ENCODE measurements around the gene ZNF638.

Gene ZNF638

DNA sequence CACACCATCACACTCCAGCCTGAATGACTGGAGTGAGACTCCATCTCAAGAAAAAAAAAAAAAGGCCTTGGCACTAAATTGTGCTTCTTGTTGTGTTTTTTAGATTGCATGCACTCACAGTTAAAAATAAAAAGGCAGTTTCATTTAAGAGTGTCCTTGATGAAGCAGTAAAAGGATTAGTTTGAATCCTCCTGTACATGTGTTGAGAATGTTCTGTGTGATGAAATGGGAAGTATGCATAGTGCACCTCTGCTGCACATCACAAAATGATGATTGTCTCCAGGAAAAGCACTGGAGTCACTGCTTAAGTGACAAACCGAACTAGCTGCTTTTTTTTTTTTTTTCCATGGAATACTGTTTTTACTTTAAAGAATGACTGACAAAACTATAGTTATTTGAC is 144.9 kb downstream of the ZNF638 start:
- peaks cover 8% of the 10 kb centered on the region for H3K4me1 ChIP-seq (ENCODE audit: control insufficient read depth, low read depth, low read length)
- H3K9ac ChIP-seq (ENCODE audit: low read length): no peak overlapping the region
- H3K36me3 ChIP-seq (ENCODE audit: control insufficient read depth, low read depth, low read length): no peaks in the 10 kb centered on the region
- H3K27me3 ChIP-seq (ENCODE audit: control insufficient read depth, insufficient read depth, low read length): no peaks in the 10 kb centered on the region
- H3K27ac ChIP-seq (ENCODE audit: low read length): no peak overlapping the region
- H3K4me3 ChIP-seq (ENCODE audit: low read length): no peak overlapping the region
- H3K9me3 ChIP-seq (ENCODE audit: control insufficient read depth, low read depth, low read length): no peaks in the 10 kb centered on the region

DNA sequence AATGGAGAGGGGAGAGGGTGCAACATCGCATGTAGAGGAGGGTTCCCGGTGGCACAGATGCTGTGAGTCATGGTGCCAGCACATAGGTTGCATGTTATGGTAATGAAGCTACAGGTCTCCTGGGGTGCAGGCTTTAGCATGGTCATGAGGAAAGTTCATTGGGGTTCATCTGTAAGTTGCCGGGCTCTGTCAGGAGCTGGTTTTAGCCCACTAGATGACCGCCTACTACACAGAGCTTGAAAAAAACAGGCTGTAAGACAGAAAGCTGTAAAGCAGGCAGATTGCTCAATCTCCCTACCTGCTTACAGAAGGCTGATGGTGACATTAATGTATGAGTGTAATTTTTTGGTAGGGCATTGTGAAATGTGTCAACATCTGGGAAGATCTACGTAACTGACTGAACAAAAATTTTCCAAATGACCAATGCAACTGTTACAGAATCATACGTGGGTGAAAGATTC is 145.7 kb downstream of the ZNF638 start:
- Histone ChIP-seq H3K36me3 (ENCODE audit: control insufficient read depth, low read depth, low read length) (no peaks in the 10 kb centered on the region), H3K27me3 (ENCODE audit: control insufficient read depth, insufficient read depth, low read length) (no peaks in the 10 kb centered on the region), H3K9me3 (ENCODE audit: control insufficient read depth, low read depth, low read length) (no peaks in the 10 kb centered on the region), H3K9ac (ENCODE audit: low read length) (no peak overlapping the region), H3K4me1 (ENCODE audit: control insufficient read depth, low read depth, low read length) (peaks cover 13% of the 10 kb centered on the region), H3K27ac (ENCODE audit: low read length) (no peak overlapping the region), H3K4me3 (ENCODE audit: low read length) (no peak overlapping the region)

DNA sequence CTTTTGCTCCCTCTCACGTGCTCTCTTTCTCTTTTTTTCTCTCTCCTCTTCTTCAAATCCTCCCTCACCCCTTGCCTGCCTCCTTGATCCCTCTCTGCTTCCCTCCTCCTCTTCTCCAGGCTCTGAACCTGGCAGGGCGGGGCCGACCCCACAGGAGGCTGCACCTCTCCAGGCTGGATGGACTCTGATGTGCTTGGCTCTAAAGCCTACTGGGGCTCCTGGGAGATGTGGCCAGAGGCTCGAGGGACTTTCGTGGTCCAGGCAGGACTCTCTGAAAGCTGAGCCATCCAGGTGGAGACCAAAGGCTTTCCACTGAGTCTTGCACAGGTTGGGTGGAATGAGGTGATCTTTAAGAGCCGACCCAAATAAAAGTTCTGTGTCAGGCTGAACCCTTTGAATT is 147.2 kb downstream of the ZNF638 start:
- no peaks in the 10 kb centered on the region for H3K9me3 ChIP-seq (ENCODE audit: control insufficient read depth, low read depth, low read length)
- H3K4me3 ChIP-seq (ENCODE audit: low read length): no peak overlapping the region
- no peaks in the 10 kb centered on the region for H3K27me3 ChIP-seq (ENCODE audit: control insufficient read depth, insufficient read depth, low read length)
- H3K27ac ChIP-seq (ENCODE audit: low read length): no peak overlapping the region
- H3K4me1 ChIP-seq (ENCODE audit: control insufficient read depth, low read depth, low read length): peaks cover 15% of the 10 kb centered on the region
- H3K9ac ChIP-seq (ENCODE audit: low read length): no peak overlapping the region
- H3K36me3 ChIP-seq (ENCODE audit: control insufficient read depth, low read depth, low read length): no peaks in the 10 kb centered on the region

DNA sequence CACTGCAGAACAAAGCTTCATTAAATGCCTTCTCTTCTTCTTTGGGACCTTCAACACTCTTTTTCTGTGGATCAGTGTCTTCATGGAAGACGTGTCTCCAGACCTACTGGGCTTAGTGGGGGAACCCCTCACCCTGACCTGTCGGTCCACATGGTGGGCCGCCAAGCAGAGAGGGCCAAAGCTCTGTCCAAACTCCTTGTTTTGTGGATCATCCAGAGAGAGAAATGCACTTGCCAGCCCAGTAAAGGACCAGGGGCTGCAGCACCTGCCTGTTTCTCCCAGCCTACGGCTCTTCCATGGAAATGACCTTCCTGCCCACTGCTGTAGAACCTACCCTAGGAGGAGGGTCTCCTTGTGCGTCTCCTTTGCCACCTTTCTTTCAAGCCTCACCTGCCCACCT is 147.7 kb downstream of the ZNF638 start:
- H3K4me1 ChIP-seq (ENCODE audit: control insufficient read depth, low read depth, low read length): peaks cover 15% of the 10 kb centered on the region
- H3K9me3 ChIP-seq (ENCODE audit: control insufficient read depth, low read depth, low read length): no peaks in the 10 kb centered on the region
- H3K27ac ChIP-seq (ENCODE audit: low read length): no peak overlapping the region
- no peaks in the 10 kb centered on the region for H3K27me3 ChIP-seq (ENCODE audit: control insufficient read depth, insufficient read depth, low read length)
- H3K36me3 ChIP-seq (ENCODE audit: control insufficient read depth, low read depth, low read length): no peaks in the 10 kb centered on the region
- no peak overlapping the region for H3K9ac ChIP-seq (ENCODE audit: low read length)
- no peak overlapping the region for H3K4me3 ChIP-seq (ENCODE audit: low read length)

DNA sequence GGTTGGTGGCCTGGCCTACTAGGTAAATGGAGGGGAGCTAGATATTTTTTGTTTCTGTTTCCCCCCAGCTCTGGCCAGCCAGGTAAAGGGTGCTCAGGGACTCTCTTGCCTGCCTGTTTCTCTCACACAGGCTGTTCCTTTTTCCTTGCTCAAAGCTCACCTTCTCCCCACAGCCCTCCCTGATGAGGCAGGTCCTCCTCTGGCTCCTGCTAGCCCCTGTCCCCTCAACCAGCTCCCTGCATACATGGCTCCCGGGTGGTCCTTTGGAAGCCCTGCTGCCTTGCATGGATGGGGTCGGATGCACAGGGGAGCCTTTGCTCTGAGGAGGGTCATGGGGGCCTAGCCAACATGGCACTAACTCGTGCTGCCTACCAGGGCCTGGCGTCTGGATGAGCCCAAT is 149.5 kb downstream of the ZNF638 start:
- no peak overlapping the region for H3K4me3 ChIP-seq (ENCODE audit: low read length)
- H3K9ac ChIP-seq (ENCODE audit: low read length): no peak overlapping the region
- H3K27me3 ChIP-seq (ENCODE audit: control insufficient read depth, insufficient read depth, low read length): no peaks in the 10 kb centered on the region
- no peak overlapping the region for H3K27ac ChIP-seq (ENCODE audit: low read length)
- no peaks in the 10 kb centered on the region for H3K36me3 ChIP-seq (ENCODE audit: control insufficient read depth, low read depth, low read length)
- peaks cover 15% of the 10 kb centered on the region for H3K4me1 ChIP-seq (ENCODE audit: control insufficient read depth, low read depth, low read length)
- H3K9me3 ChIP-seq (ENCODE audit: control insufficient read depth, low read depth, low read length): no peaks in the 10 kb centered on the region

DNA sequence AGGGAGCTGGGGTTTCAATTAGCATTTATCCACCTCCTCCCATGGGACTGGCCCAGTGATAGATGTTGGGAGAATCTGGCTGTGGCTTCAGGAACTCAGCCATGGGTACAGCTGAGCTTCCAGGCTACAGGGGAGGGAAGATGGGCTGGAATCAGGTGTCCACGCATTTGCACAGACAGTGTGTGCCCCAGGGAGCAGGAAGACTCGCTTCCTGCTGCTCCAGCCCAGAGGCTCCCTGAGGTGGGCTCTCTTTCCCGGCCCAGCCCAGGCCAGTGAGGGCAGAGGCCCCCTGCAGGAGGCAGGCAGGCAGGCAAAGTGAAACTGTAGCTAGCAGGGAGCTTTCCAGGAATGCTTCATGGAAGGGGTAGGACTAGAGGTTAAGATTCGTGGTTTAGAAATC is 150.5 kb downstream of the ZNF638 start:
- no peaks in the 10 kb centered on the region for H3K27me3 ChIP-seq (ENCODE audit: control insufficient read depth, insufficient read depth, low read length)
- H3K4me1 ChIP-seq (ENCODE audit: control insufficient read depth, low read depth, low read length): peaks cover 13% of the 10 kb centered on the region
- H3K4me3 ChIP-seq (ENCODE audit: low read length): no peak overlapping the region
- no peak overlapping the region for H3K27ac ChIP-seq (ENCODE audit: low read length)
- no peaks in the 10 kb centered on the region for H3K36me3 ChIP-seq (ENCODE audit: control insufficient read depth, low read depth, low read length)
- no peaks in the 10 kb centered on the region for H3K9me3 ChIP-seq (ENCODE audit: control insufficient read depth, low read depth, low read length)
- H3K9ac ChIP-seq (ENCODE audit: low read length): no peak overlapping the region

DNA sequence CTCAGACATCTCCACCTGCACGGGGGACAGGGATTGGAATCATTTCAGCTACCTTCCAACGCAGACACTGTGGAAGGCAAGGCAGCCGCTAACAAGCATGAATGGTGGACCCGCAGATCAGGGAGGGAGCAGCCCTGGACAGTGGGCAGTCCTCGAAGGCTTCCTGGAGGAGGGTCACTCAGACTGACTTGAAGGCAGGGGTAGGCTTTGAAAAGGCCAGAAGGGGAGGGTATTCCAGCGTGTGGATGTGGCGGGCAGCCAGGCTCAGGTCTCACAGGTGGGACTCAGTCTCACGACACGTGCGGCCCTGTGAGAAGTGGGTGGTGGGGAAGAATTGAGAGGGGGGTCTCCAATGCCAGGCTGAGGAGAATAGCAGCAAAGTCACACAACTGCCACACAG is 151.7 kb downstream of the ZNF638 start:
- H3K27ac ChIP-seq (ENCODE audit: low read length): no peak overlapping the region
- no peak overlapping the region for H3K4me3 ChIP-seq (ENCODE audit: low read length)
- peaks cover 7% of the 10 kb centered on the region for H3K4me1 ChIP-seq (ENCODE audit: control insufficient read depth, low read depth, low read length)
- H3K9ac ChIP-seq (ENCODE audit: low read length): no peak overlapping the region
- no peaks in the 10 kb centered on the region for H3K9me3 ChIP-seq (ENCODE audit: control insufficient read depth, low read depth, low read length)
- H3K36me3 ChIP-seq (ENCODE audit: control insufficient read depth, low read depth, low read length): no peaks in the 10 kb centered on the region
- no peaks in the 10 kb centered on the region for H3K27me3 ChIP-seq (ENCODE audit: control insufficient read depth, insufficient read depth, low read length)

DNA sequence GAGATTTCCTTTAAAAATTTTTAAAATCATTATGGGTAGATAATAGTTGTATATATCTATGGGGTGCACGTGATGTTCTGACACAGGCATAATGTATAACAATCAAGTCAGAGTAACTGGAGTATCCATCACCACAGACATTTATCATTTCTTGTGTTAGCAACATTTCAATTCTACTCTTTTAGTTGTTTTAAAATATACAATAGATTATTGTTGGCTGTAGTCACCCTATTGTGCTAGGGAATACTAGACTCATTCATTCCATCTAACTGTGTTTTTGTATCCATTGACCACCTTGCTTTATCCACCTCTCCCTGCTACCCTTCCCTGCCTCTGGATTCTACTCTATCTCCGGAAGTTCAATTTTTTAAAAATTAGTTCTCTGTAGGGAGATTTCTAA is 152.8 kb downstream of the ZNF638 start:
- H3K36me3 ChIP-seq (ENCODE audit: control insufficient read depth, low read depth, low read length): no peaks in the 10 kb centered on the region
- no peak overlapping the region for H3K4me3 ChIP-seq (ENCODE audit: low read length)
- no peaks in the 10 kb centered on the region for H3K9me3 ChIP-seq (ENCODE audit: control insufficient read depth, low read depth, low read length)
- H3K9ac ChIP-seq (ENCODE audit: low read length): no peak overlapping the region
- peaks cover 7% of the 10 kb centered on the region for H3K4me1 ChIP-seq (ENCODE audit: control insufficient read depth, low read depth, low read length)
- no peaks in the 10 kb centered on the region for H3K27me3 ChIP-seq (ENCODE audit: control insufficient read depth, insufficient read depth, low read length)
- no peak overlapping the region for H3K27ac ChIP-seq (ENCODE audit: low read length)
